C4-2B (cell line): ENCODE measurements around the gene CCNG1.

Experiments
- ZFX ChIP-seq: fragments of 450-650 bp; IDR thresholded peaks from 2 replicates; pipeline ENCODE4 v1.6.1; 2017
- TF ChIP-seq, protein P1 (sequence below): fragments of 450-650 bp; conservative IDR thresholded peaks from 2 replicates; pipeline ENCODE4 v1.5.1; 2017; ENCODE audit warnings: mild to moderate bottlenecking

DNA sequence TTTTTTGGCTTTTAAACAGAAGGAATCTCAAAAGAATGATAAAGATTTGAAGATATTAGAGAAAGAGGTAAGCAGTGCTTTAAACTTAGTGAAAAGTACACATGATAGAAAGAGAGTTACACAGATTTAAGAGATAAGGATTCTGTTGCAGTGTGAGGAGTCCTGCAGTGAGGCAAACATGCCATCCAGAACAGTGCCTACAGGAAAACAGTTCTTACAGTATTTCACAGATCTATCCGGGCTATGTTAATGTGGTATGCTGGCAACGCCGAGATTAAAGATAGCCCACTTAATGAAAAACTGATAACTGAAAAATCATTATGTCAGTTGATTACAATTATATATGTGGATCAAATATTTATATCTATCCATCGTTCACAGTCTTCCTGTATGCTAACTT is 30.3 kb downstream of the CCNG1 start:
- TF ChIP-seq, protein P1, sequence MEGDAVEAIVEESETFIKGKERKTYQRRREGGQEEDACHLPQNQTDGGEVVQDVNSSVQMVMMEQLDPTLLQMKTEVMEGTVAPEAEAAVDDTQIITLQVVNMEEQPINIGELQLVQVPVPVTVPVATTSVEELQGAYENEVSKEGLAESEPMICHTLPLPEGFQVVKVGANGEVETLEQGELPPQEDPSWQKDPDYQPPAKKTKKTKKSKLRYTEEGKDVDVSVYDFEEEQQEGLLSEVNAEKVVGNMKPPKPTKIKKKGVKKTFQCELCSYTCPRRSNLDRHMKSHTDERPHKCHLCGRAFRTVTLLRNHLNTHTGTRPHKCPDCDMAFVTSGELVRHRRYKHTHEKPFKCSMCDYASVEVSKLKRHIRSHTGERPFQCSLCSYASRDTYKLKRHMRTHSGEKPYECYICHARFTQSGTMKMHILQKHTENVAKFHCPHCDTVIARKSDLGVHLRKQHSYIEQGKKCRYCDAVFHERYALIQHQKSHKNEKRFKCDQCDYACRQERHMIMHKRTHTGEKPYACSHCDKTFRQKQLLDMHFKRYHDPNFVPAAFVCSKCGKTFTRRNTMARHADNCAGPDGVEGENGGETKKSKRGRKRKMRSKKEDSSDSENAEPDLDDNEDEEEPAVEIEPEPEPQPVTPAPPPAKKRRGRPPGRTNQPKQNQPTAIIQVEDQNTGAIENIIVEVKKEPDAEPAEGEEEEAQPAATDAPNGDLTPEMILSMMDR = no peak
- no peak for TF ChIP-seq ZFX
